ENCODE measurements around the gene UBL4B. TPM values are rescaled to one million over a fixed set of nuclear protein-coding genes. Genes with fewer than 3 reads are reported as not detected.
A peak's percentile ranks its signal among the peaks of the same experiment; 100 is the strongest.

UBL4B gene
- total and polyA plus RNA-seq, 9 of the 15 experiments (the other 6 are each of a cell fraction or from before 2014, with no cell fraction given) = not detected

DNA sequence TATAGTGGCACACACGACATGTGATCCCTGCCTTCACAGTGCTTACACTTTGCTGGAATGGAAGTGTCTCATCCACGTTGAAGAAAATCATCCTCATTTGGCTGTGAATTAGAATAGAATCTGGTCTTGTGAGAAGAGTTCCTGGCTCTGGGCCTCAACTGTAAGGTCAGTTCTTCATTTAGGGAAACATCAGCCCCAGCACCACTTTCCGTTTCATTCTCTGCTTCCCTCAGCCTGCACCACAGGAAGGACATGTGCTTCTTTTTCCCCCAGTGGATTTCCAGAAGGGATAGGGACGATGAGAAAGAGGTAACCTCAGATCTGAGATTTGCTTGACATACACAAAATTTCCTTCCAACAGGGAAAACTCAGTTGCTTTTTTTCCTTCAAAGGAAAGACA, 38.1 kb upstream of the UBL4B start:
- no TSS peak for BruUV-seq (replicated peaks)
- Histone ChIP-seq H3K27me3 (ENCODE audit: control insufficient read depth in 2 of 2, insufficient read depth in 2 of 2, low read length in 2 of 2) (peaks cover 11 to 38% of the 10 kb centered on the region in 2 experiments; a peak in 4 of 5 replicates), H3K9me1 (ENCODE audit: control insufficient read depth, insufficient read depth, low read length) (no peaks in the 10 kb centered on the region), H3K79me2 (ENCODE audit: control insufficient read depth, insufficient read depth, low read length) (no peaks in the 10 kb centered on the region), H3K27ac (ENCODE audit: extremely low read depth, low read depth, low read length) (no peak overlapping the region), H2AFZ (ENCODE audit: low read depth, low read length) (no peak overlapping the region), H3K4me2 (ENCODE audit: insufficient read depth, low read length) (no peak overlapping the region), H4K20me1 (replicated peaks; ENCODE audit: control insufficient read depth, insufficient read depth, low read length) (no peaks in the 10 kb centered on the region), H3K4me1 (replicated peaks in 1 of 2; ENCODE audit: control insufficient read depth in 2 of 2, insufficient read depth in 2 of 2, low read length in 2 of 2) (no peaks in the 10 kb centered on the region; a peak in 1 of 5 replicates), H3K9me3 (replicated peaks; ENCODE audit: control insufficient read depth, insufficient read depth, low read depth, low read length) (no peaks in the 10 kb centered on the region), H3K9ac (ENCODE audit: insufficient read depth in 1 of 2, low read depth in 2 of 2, low read length in 2 of 2) (no peak overlapping the region), H3K36me3 (ENCODE audit: control insufficient read depth, insufficient read depth, low read length) (no peaks in the 10 kb centered on the region), H3K4me3 (no peak overlapping the region)
- intact Hi-C loops (cut with micrococcal nuclease) = no loop called here
- DNase-seq (ENCODE audit: extremely low read depth in 1 of 4, low spot score in 3 of 4) = no peak
- CTCF ChIA-PET (ENCODE audit: low intra/inter-chr PET ratio) = no interaction called here
- FAIRE-seq = peak; percentile 51
- POLR2A ChIA-PET = interaction anchor here (1.6 to 2.1 kb wide), 2 partner anchors 14 to 33 kb away, joined by 5 to 9 read pairs; no protein-coding TSS in a partner anchor
- no peak for ATAC-seq
- in situ Hi-C loops (cut with MboI) = no loop called here
- TF ChIP-seq NELFE (IDR thresholded peaks at IDR 0.05; ENCODE audit: insufficient read depth, insufficient read length) (no peak), IRF2 (CRISPR knock-in tag; IDR thresholded peaks at IDR 0.05) (no peak), XRCC3 (IDR thresholded peaks at IDR 0.05) (no peak), NRF1 (conservative IDR thresholded peaks at IDR 0.05 in 1 of 2, IDR thresholded peaks at IDR 0.05 in 1 of 2) (no peak), ARHGAP35 (IDR thresholded peaks at IDR 0.05; ENCODE audit: partially characterized antibody) (no peak)
- TF ChIP-seq, protein P1, sequence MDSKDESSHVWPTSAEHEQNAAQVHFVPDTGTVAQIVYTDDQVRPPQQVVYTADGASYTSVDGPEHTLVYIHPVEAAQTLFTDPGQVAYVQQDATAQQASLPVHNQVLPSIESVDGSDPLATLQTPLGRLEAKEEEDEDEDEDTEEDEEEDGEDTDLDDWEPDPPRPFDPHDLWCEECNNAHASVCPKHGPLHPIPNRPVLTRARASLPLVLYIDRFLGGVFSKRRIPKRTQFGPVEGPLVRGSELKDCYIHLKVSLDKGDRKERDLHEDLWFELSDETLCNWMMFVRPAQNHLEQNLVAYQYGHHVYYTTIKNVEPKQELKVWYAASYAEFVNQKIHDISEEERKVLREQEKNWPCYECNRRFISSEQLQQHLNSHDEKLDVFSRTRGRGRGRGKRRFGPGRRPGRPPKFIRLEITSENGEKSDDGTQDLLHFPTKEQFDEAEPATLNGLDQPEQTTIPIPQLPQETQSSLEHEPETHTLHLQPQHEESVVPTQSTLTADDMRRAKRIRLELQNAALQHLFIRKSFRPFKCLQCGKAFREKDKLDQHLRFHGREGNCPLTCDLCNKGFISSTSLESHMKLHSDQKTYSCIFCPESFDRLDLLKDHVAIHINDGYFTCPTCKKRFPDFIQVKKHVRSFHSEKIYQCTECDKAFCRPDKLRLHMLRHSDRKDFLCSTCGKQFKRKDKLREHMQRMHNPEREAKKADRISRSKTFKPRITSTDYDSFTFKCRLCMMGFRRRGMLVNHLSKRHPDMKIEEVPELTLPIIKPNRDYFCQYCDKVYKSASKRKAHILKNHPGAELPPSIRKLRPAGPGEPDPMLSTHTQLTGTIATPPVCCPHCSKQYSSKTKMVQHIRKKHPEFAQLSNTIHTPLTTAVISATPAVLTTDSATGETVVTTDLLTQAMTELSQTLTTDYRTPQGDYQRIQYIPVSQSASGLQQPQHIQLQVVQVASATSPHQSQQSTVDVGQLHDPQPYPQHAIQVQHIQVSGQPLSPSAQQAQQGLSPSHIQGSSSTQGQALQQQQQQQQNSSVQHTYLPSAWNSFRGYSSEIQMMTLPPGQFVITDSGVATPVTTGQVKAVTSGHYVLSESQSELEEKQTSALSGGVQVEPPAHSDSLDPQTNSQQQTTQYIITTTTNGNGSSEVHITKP (IDR thresholded peaks at IDR 0.05; ENCODE audit: partially characterized antibody) = no peak
- WGBS (ENCODE audit: insufficient coverage, low coverage, missing lambda C conversion rate) = 5% methylated on average over 4 of the region's 4 CpGs
